ENCODE measurements around the gene PRPF39.

DNA sequence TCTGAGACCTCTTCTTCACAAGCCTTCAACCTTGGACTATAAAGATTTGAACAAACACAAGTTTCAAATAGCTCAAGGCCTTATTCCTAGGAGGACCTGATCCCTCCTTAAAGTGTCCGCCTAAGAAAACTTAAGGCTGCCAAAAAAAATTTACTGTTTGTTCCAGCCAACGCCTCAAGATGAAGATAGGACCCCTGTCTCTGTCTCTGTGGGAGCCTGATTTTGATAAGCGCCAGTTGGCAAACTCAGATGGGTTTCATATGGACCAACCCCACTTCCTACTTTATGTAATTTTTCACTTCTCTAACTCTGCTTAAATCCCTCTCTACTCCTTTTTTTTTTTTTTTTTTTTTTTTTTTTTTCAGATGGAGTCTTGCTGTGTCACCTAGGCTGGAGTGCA is 39.4 kb downstream of the PRPF39 start:
- TF ChIP-seq, protein P1, sequence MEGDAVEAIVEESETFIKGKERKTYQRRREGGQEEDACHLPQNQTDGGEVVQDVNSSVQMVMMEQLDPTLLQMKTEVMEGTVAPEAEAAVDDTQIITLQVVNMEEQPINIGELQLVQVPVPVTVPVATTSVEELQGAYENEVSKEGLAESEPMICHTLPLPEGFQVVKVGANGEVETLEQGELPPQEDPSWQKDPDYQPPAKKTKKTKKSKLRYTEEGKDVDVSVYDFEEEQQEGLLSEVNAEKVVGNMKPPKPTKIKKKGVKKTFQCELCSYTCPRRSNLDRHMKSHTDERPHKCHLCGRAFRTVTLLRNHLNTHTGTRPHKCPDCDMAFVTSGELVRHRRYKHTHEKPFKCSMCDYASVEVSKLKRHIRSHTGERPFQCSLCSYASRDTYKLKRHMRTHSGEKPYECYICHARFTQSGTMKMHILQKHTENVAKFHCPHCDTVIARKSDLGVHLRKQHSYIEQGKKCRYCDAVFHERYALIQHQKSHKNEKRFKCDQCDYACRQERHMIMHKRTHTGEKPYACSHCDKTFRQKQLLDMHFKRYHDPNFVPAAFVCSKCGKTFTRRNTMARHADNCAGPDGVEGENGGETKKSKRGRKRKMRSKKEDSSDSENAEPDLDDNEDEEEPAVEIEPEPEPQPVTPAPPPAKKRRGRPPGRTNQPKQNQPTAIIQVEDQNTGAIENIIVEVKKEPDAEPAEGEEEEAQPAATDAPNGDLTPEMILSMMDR (IDR thresholded peaks at IDR 0.05 in 4 of 5, conservative IDR thresholded peaks at IDR 0.05 in 1 of 5), result no peak
- TF ChIP-seq POLR2A (IDR thresholded peaks at IDR 0.05), result no peak

Measured in gastrocnemius medialis (tissue), 4 donors.